DMS79 treated with DMSO at 0.1 percent for 48 hours (cell line): Measurements from ENCODE around the gene COL4A5.
"Not testable (repeated sequence)": the region's sequence is repeated elsewhere in the genome, so short reads cannot be mapped to it uniquely, and the experiment has no call there.

Experiments
- DNase-seq: peaks from one replicate; lab custom pipeline; 2025; lab: John Stamatoyannopoulos, UW

The COL4A5 gene

GRCh38 chrX:108456971-108457477 is 17.4 kb downstream of the COL4A5 start:
- no peak for DNase-seq

GRCh38 chrX:108464604-108465003 is 25.0 kb downstream of the COL4A5 start:
- no peak for DNase-seq

DNA sequence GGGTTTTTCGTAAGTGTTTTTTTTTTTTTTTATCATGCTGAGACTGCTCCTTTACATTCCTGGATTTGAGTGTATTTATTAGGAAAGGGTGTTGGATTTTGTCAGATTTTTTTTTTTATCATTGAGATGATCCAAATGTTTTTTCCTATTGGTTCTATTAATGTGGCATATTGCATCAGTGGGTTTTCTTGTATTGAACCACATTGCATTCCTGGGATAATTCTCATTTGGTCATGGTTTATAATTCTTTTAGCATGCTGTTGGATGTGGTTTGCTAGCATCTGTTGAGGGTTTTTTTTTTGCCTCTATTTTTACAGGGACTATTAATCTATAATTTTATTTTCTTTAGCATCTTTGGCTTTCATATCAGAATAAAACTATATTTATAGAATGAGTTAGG is 28.8 kb downstream of the COL4A5 start:
- no peak for DNase-seq

- DNase-seq, result no peak
These were observed 34.3 kb downstream of the COL4A5 start for GRCh38 chrX:108473979-108474378.

GRCh38 chrX:108481528-108481927 is 41.9 kb downstream of the COL4A5 start:
- not testable (repeated sequence) for DNase-seq

DNA sequence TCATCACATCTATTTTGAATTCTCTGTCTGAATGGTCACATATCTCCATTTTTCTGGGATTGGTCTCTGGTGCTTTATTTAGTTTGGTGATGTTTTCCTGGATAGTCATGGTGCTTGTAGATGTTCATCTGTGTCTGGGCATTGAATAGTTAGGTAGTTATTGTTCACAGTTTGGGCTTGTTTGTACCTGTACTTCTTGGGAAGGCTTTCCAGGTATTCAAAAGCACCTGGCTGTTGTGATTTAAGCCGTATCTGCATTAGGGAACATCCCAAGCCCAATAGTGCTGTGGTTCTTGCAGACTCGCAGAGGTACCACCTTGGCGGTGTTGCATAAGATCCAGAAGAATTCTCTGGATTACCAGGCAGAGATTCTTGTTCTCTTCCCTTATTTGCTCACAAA is 44.6 kb downstream of the COL4A5 start:
- DNase-seq, result no peak

- no peak for DNase-seq
These were observed 46.3 kb downstream of the COL4A5 start for GRCh38 chrX:108485960-108486359.

DNA sequence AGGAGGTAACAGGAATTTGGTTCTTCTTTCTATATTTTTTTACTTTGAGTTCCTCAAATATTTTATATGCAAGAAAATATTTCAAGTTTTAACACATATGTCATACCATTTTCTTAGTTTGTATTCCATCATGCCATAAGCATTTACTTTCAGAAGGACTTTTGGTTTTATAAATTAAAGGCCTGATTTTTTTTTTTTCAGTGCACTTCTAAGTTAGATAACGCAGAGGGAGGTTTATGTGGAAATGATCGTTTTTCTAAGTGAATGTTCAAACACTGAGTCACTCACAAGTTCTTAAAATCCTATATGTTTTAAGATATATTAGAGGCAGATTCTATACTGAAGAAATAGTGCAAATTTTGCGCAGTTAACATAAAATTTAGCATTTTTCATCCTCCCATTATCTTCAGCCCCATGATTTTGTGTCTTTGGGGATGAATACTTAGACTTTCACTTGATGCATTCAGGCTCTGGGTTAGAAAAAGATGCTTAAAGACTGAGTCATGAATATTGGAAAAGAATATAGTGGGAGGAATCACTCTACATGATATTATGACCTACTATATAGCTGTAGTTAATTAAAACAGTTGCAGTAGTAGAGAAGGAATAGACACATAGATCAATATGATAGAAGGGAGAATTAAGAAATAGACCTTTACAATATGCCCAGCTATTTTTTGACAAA is 54.9 kb downstream of the COL4A5 start:
- no peak for DNase-seq

DNA sequence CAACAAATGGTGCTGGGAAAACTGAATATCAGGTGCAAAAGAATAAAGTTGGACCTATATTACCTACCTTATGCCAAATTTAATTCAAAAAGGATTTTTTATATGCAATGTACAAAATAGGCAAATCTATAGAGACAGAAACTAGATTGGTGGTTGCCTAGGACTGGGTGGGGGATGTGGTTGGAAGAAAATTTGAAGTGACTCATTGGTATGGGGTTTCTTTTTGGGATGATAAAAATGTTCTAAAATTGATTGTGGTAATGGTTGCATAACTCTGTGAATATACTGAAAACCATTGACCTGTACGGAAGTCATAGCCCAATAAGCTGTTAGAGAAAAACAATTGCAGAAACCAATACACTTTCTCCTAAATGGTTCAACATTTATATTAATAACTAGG is 72.1 kb downstream of the COL4A5 start:
- DNase-seq, result no peak

DNA sequence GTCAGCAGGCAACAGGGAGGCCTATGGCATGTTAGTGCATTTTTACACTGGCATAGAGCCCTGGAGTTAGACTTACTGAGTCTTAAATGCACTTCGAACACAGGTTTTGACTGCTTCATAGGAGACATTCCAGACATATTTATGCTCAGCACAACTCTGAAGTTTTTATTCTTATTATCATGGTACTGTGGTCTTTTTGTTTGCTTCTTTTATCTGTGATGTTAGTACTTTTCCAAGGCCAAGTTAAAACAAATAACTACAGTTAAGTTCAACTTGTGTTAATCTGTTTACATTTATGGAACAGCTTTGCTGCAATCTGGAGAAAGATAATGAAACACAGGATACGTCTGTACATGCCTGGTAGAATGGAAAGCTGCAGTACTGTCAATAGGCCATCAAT is 76.5 kb downstream of the COL4A5 start:
- no peak for DNase-seq

DNA sequence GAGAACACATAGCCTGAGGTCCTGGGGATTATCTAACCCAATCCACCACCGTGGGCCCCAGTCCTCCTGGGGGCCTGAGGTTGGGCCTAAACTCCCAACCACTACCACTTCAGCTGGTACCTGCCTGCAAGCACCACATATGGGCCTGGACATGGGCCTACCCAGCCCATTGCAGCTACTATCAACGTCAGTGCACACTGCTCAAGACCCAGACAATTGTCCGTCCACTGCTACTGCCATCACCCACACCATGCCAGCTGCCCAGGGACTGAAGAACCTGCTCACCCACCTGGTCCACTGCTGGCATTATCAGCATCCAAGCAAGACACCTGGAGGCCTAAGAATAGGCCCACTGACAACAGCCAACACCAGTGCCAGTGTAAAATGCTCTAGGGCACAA is 88.1 kb downstream of the COL4A5 start:
- DNase-seq, result no peak

DNA sequence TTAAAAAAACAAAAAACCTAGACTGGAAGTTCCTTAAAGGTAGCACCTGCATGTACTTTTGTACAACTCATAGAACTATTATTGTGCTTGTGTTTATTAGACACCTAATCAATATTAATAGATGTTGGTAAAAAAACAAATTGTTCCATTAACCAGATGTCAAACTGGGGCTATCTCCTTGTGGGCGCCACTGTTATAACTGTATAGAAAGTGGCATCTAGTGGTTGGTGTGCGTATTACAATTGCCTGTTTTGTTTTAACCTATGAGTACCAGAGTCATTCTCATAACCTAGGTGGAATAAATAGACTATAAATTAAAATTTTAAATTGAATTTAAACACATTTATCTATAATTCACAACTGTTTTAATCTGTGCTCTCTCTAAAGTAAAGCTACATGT is 97.4 kb downstream of the COL4A5 start:
- DNase-seq, result no peak

DNA sequence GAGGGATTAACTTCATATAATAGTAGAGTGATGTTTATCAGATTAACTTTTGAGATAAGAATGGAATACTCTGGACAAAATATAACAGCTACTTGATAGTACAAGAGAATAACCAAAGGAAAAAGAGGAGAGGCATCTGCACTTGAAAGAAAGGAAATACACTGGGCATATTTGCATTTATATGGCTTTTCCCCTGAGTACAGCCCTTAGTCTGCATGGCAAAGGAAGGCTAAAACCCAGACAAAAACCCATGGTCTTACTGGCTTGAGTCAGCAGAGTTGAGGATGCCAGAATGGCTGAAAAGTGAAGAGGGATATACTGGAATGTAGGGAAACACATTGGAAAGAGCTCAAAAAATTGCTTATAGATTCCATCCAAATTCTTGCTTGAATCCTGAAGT is 101.6 kb downstream of the COL4A5 start:
- DNase-seq, result no peak

DNA sequence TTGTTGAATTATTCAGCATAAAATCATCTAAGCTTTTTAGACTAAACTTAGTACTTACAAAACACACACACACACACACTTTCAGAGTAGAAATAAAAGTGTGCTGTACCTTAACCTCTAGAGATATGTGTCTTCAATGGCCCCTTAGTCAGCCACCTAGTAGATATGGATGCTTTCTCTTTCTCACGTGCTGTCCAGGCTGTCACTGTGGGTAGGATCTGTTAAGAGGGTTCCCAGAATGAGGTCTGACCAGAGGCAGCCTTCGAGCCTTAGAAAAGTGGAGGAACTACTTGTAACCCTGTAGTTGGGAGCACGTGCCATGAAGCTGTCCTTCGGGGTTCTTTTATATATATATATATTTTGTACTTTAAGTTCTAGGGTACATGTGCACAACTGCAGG is 117.9 kb downstream of the COL4A5 start:
- DNase-seq, result no peak

DNA sequence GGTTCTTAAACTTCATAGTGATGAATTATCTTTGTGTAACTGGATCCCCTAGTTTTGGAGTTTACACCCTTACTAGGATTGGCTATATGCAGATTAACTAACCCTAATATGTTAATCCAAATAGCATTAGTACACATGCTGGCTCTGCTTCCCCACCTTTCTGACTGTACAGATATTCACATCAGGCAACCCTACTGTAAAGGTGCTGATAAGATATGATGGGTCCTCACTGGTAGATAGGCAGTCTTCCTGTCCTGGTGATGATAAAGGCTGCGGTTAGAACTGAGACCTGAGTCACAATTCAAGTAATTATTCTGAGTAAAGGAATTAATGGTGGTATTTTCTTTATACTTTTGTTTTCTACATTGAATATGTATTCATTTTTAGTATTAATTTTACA is 118.6 kb downstream of the COL4A5 start:
- no peak for DNase-seq

DNA sequence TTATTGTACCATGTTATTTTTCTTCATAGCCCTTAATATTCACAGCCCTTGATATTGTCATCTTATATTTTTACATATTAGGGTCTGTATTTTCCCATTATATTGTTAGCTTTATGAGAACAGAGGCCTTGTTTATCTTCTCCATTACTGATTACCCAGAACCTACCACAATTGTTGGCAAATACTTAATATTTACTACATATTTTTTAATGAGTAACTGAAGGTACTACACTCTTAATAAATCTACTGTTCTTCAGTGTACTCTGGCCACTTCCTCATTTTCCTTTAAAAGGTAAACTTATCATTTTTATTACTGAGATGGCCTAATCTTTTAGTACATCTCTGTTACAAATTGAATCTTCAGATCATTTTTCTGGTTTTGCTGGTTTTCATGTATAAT is 133.5 kb downstream of the COL4A5 start:
- DNase-seq, result no peak

DNA sequence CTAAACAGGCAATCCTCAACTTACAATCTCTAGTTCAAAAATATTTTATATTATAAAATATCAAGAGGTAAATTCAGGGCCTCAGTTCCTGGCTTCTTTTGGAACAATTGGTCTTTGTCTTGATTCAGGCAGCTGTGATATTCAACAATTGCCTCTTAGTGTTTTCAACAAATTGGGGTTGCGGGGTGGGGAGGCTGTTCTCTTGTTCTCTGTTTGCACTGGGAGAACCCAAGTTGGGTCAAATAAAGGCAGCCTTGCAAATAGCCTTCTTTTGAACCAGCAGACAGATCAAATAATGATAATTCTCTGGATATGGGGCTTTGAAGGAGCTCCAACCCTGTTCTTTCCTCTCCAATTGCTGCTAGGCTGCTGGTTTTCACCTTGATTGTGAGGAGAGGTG is 142.5 kb downstream of the COL4A5 start:
- no peak for DNase-seq

GRCh38 chrX:108584617-108585211 is 145.1 kb downstream of the COL4A5 start:
- DNase-seq, result no peak

DNA sequence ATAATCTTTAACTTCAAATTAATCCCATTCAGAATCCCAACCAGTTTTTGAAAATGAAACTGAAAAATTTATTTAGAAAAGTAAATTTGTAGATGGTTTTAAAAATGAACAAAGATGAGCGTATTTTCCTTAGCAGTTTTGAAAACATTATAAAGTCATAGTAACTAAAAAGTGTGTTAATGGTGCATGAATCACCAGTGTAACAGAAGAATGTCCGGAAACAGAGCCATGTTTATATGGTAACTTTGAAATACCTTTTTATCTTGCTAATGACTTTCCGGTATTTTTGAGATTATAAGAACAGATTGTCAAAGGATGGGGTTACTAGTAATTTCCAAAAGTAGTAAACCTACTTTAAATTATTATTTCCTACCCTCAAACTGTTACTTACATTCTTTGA is 150.9 kb downstream of the COL4A5 start:
- no peak for DNase-seq

DNA sequence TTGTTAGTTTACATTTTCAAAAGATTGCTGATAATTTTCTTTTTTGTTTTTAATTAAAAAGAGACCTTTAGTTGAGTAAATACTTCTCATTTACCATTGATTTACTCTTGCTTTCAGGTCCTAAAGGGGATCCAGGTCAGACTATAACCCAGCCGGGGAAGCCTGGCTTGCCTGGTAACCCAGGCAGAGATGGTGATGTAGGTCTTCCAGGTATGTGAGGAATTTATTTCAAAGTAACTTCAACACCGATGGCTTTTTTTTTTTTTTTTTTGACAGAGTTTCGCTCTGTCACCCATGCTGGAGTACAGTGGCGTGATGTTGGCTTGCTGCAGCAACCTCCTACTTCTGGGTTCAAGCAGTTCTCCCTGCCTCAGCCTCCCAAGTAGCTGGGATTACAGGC is 161.6 kb downstream of the COL4A5 start:
- no peak for DNase-seq

GRCh38 chrX:108610141-108610540 is 170.5 kb downstream of the COL4A5 start:
- no peak for DNase-seq

DNA sequence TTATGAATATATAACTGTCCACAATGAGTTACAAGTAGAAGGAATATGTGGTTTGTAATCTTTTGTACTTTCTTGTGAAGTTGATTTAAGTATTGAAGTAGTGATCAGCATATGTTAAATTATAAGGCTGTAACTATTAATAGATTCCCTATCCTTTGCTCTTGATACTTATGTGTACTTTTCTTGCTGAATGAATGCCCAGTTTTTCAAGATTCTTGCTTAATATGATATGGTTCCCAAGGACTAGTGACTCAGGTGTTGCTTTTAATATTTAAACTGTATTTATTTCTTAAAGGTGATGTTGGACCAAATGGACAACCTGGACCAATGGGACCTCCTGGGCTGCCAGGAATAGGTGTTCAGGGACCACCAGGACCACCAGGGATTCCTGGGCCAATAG is 175.0 kb downstream of the COL4A5 start:
- DNase-seq, result no peak

- no peak for DNase-seq
These were observed 201.2 kb downstream of the COL4A5 start for GRCh38 chrX:108640817-108641216.
